ENCODE results near the gene VAT1L.

DNA sequence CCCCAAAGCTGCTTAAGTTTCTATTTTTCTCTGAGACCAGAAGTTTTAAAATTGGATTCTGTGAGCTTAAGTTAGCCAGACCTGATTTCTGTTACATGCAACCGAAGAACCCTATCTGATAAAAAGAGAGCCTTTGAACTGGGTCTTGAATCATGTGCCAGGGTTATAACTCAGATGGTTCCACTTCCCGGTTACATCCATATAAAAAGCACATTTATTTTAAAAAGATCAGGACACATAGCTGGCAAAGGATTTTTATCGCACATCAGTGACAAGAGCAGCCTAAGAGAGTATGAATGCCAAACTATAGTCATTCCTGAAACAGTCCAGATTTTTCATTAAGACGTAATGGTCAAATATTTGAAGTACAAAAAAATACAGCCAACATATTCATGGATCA lies 201.5 kb downstream of the VAT1L start:
- TF ChIP-seq, protein P1, sequence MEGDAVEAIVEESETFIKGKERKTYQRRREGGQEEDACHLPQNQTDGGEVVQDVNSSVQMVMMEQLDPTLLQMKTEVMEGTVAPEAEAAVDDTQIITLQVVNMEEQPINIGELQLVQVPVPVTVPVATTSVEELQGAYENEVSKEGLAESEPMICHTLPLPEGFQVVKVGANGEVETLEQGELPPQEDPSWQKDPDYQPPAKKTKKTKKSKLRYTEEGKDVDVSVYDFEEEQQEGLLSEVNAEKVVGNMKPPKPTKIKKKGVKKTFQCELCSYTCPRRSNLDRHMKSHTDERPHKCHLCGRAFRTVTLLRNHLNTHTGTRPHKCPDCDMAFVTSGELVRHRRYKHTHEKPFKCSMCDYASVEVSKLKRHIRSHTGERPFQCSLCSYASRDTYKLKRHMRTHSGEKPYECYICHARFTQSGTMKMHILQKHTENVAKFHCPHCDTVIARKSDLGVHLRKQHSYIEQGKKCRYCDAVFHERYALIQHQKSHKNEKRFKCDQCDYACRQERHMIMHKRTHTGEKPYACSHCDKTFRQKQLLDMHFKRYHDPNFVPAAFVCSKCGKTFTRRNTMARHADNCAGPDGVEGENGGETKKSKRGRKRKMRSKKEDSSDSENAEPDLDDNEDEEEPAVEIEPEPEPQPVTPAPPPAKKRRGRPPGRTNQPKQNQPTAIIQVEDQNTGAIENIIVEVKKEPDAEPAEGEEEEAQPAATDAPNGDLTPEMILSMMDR (IDR thresholded peaks at IDR 0.05; ENCODE audit: borderline replicate concordance, extremely low read depth, low read length, poor library complexity, severe bottlenecking), result no peak
- no peak for TF ChIP-seq EZH2 (IDR thresholded peaks at IDR 0.05; ENCODE audit: borderline replicate concordance, low read depth, low read length, severe bottlenecking)
